Effector memory CD8-positive, alpha-beta T cell (primary cell): ENCODE results near the gene EFHD2.
"Not testable (repeated sequence)": the region's sequence is repeated elsewhere in the genome, so short reads cannot be mapped to it uniquely, and the experiment has no call there.

Experiments used
- ATAC-seq: fragments of 150-1000 bp; cut with Tn5 transposase; replicated peaks from 2 replicates; pipeline ENCODE4 v1.10.0; 2021; ENCODE audit warnings: mild to moderate bottlenecking, moderate library complexity
- DNase-seq, 3 experiments: peaks; one replicate each; pipeline ENCODE4 v3.0.0; 2021
- H3K27ac Mint-ChIP-seq, 2 donors: one replicate each; pipeline ENCODE4 v1.8.0; 2022; ENCODE audit warnings: mild to moderate bottlenecking in 2 of 2, mixed read lengths in 2 of 2, moderate library complexity in 2 of 2
- H3K27me3 Mint-ChIP-seq, 2 donors: one replicate each; pipeline ENCODE4 v1.8.0; 2022; ENCODE audit warnings: mixed read lengths in 2 of 2
- H3K36me3 Mint-ChIP-seq: one replicate; pipeline ENCODE4 v1.8.0; 2022; ENCODE audit warnings: mild to moderate bottlenecking, moderate library complexity, mixed read lengths; ENCODE audit not compliant: insufficient read depth
- H3K4me1 Mint-ChIP-seq, 2 donors: one replicate each; pipeline ENCODE4 v1.8.0; 2022; ENCODE audit warnings: low read depth in 2 of 2, mixed read lengths in 2 of 2
- H3K4me3 Mint-ChIP-seq, 2 donors: one replicate each; pipeline ENCODE4 v1.8.0; 2022; ENCODE audit warnings: mild to moderate bottlenecking in 2 of 2, mixed read lengths in 2 of 2, moderate library complexity in 2 of 2
- H3K9me3 Mint-ChIP-seq, 2 donors: one replicate each; pipeline ENCODE4 v1.8.0; 2022; ENCODE audit warnings: mixed read lengths in 2 of 2
- total RNA-seq, 9 experiments: gene quantifications; one replicate each; lab custom pipeline; 2026; lab: John Stamatoyannopoulos, UW

Gene EFHD2
- 58.6 to 251 (median 84.2) reads per million in 9 experiments for total RNA-seq

DNA sequence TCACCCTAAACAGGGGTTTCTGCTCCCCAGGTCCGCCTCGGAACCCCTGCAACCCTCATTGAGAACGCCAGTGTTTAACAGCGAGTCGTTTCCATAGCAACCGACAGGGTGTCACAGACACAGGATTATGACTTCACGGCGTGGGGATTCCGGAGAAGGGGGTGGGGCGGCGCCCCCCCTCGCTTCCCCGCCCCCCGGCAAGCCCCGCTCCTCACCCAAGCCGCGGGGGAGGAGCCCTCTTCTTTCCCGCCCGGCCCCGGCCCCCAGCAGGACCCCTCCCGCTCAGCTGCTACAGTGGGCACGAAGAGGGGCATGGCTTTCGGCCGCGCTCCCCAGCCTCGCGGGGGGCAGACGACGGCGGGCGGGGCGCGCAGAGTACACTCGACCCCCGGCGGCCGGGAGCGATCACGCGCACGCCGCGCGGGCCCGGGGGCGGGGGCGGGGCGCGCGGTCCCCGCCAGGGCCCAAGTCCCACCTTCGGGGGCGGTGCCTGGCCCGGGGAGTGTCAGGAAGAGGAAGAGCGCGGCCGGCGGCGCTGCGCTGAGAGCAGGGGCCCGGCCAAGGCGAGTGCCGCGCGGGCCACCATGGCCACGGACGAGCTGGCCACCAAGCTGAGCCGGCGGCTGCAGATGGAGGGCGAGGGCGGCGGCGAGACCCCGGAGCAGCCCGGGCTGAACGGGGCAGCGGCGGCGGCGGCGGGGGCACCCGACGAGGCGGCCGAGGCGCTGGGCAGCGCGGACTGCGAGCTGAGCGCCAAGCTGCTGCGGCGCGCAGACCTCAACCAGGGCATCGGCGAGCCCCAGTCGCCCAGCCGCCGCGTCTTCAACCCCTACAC is at the start of gene EFHD2:
Gene EFHD2, plus strand, starts transcription at position 501 of the 835 bp plus-strand sequence. Its CDS starts 84 bp downstream, at position 585.
- peak; percentile 63 for ATAC-seq
- Mint-ChIP-seq H3K27me3 (no peaks in the 10 kb centered on the region), H3K4me3 (peak within 1 kb of the TSS; percentile 99), H3K36me3 (peaks cover 61% of the 10 kb centered on the region), H3K4me1 (peaks cover 65 to 72% of the 10 kb centered on the region in 2 donors), H3K9me3 (no peaks in the 10 kb centered on the region), H3K27ac (peak within 1 kb of the TSS; percentile 99 to 100)
- peak; percentile 83 to 88 (median 86) for DNase-seq

DNA sequence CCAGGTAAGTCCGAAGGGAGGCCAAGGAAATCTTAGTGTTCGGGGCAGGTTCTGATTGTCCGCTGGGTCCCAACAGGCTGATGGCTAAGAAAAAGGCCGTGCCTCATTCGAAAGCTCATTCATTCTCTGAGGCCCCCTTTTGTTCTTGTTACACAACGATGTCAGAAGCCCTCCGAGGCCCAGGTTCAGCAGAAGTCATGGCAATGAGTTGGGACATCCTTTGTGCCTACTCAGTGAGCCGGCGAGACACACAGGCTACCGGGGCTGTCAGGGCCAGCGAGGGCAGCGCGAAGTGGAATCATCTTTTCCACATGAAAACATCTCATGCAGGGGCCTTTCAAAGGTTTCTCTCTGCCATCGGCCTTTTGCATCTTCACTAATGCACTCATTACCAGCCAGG is 49.0 kb upstream of the EFHD2 start:
- ATAC-seq: no peak
- Mint-ChIP-seq H3K9me3 (no peaks in the 10 kb centered on the region), H3K36me3 (no peaks in the 10 kb centered on the region), H3K27me3 (no peaks in the 10 kb centered on the region), H3K4me3 (no peak overlapping the region), H3K27ac (no peak overlapping the region), H3K4me1 (peaks cover 8 to 9% of the 10 kb centered on the region in 2 donors)
- no peak for DNase-seq

GRCh38 chr1:15362096-15362736 is 47.5 kb upstream of the EFHD2 start:
- ATAC-seq (no peak), DNase-seq (no peak)
- H3K4me3 Mint-ChIP-seq: no peak overlapping the region
- H3K36me3 Mint-ChIP-seq: no peaks in the 10 kb centered on the region
- peak overlapping the region; percentile 18 to 83 for H3K27ac Mint-ChIP-seq
- no peaks in the 10 kb centered on the region for H3K27me3 Mint-ChIP-seq
- H3K4me1 Mint-ChIP-seq: peaks cover 4 to 5% of the 10 kb centered on the region in 2 donors
- H3K9me3 Mint-ChIP-seq: no peaks in the 10 kb centered on the region

GRCh38 chr1:15362737-15363128 is 47.0 kb upstream of the EFHD2 start:
- Mint-ChIP-seq H3K27me3 (no peaks in the 10 kb centered on the region), H3K9me3 (no peaks in the 10 kb centered on the region), H3K4me1 (peaks cover 4 to 5% of the 10 kb centered on the region in 2 donors), H3K27ac (no peak overlapping the region), H3K36me3 (no peaks in the 10 kb centered on the region), H3K4me3 (no peak overlapping the region)
- DNase-seq (no peak), ATAC-seq (no peak)

DNA sequence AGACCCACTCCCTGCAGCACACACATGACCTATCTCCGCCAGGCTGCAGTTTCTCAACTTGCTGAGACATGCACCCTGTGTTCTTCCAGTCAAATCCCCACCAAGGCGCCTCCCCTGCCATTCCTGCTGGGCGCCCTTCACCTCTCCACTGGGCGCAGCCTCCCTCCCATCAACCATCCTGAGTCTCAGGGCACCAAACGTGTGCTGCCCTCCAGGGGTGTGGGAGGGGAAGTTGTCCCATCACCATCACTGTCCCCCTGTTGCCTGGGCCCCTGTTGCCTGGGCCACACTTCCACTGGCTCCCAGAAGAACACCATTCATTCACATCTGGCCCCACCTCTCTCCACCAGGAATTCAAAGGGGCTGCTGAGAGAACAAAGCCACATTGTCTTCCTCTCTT is 44.9 kb upstream of the EFHD2 start:
- Mint-ChIP-seq H3K36me3 (no peaks in the 10 kb centered on the region), H3K27ac (no peak overlapping the region), H3K27me3 (no peaks in the 10 kb centered on the region), H3K4me3 (no peak overlapping the region), H3K9me3 (no peaks in the 10 kb centered on the region), H3K4me1 (peaks cover 4 to 7% of the 10 kb centered on the region in 2 donors)
- no peak for DNase-seq
- ATAC-seq: peak; percentile 76

DNA sequence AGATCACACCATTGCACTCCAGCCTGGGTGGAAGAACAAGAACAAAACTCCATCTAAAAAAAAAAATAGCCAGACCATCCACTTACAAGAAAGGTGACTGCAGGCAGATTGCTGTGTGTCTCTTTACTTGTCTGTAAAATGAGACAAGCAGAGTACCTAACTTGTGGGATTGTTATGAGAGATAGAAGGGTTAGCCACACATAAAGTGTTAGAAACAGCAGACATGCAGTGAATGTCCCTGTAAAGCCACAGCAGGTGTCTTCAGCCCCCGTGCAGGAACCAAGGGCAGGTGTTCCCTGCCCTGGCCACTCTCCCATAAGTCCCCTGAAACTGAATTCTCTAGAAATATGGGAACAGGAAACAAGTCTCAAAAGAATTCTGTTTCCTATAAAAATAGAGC is 40.8 kb upstream of the EFHD2 start:
- ATAC-seq (no peak), DNase-seq (no peak)
- H3K9me3 Mint-ChIP-seq: no peaks in the 10 kb centered on the region

DNA sequence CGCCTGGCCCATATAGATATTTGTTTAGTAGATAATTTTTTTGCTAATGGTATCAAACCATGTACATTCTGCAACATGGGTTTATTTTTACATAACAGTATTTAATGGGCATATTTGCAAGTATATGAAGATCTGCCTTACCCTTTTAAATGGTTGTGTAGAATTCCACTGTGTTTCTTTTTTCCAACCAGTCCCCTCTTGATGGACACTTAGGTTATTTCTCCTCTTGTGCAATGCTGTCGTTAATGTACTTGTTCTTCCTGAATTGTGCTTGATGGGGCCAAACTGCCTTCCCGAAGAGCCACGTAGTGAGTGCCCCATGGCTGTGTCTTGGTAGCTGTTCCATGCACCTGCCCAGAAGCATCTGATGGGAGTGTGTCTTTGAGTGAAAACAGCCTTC is 39.4 kb upstream of the EFHD2 start:
- Mint-ChIP-seq H3K27ac (peak overlapping the region in 1 of 2 donors; percentile 17), H3K36me3 (peaks cover 3% of the 10 kb centered on the region), H3K4me1 (peaks cover 0 to 2% of the 10 kb centered on the region in 2 donors), H3K4me3 (no peak overlapping the region), H3K27me3 (peaks cover 0 to 7% of the 10 kb centered on the region in 2 donors), H3K9me3 (no peaks in the 10 kb centered on the region)
- DNase-seq (no peak), ATAC-seq (no peak)

More for the DNA sequence above, 40.8 kb upstream of the EFHD2 start:
- peaks cover 0 to 7% of the 10 kb centered on the region in 2 donors for H3K27me3 Mint-ChIP-seq
- H3K4me1 Mint-ChIP-seq: peaks cover 4 to 6% of the 10 kb centered on the region in 2 donors
- H3K27ac Mint-ChIP-seq: no peak overlapping the region
- H3K36me3 Mint-ChIP-seq: no peaks in the 10 kb centered on the region
- no peak overlapping the region for H3K4me3 Mint-ChIP-seq

GRCh38 chr1:15370781-15371520 is 38.7 kb upstream of the EFHD2 start:
- no peak for ATAC-seq
- no peak for DNase-seq
- no peak overlapping the region for H3K4me3 Mint-ChIP-seq
- H3K4me1 Mint-ChIP-seq: peaks cover 0 to 2% of the 10 kb centered on the region in 2 donors
- no peaks in the 10 kb centered on the region for H3K9me3 Mint-ChIP-seq
- H3K27ac Mint-ChIP-seq: peak overlapping the region in 1 of 2 donors; percentile 17
- peaks cover 0 to 7% of the 10 kb centered on the region in 2 donors for H3K27me3 Mint-ChIP-seq
- peaks cover 3% of the 10 kb centered on the region for H3K36me3 Mint-ChIP-seq

DNA sequence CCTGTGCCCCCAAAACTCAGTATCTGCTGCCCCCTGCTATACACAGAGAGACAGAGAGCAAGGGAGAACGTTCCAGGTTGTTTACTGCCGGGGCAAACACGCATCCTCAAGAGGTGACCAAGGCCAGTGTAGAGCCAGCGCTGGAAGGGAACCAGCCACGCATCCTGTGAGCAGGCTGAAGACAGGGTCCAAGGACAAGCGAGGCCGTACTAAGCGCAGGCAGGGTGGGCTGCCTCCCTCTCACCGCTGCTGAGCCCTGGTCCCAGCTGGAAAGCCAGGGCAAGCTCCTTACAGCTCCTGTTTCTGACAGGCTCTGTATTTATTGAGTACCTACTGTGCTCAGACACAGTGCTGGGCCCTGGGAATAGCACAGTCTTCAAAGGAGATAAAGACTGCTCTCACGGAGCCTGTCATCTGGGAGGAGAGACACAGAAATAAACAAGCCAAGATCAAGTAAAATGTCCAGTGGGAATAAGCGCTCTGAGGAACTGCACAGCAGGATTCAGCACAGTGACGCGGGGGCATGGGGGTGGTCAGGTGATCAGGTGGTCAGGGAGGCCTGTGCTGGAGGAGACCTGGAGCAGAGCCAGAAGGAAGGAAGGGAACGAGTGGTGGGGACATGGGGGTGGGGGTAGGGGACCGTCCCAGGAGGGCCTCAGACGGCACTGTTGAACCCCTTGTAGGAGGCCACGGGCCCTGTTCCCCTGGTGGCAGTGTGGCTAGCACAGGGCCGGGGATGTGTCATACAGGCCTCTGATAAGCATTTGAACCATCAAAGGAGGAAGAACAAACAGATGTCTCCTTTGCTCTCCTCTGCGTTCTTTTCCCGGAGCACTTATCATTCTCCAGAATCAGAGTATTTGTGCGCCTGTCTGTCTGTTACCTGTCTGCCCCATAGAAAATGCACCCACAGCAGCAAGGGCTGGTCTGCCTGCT is 37.8 kb upstream of the EFHD2 start:
- H3K36me3 Mint-ChIP-seq: peaks cover 3% of the 10 kb centered on the region
- H3K27ac Mint-ChIP-seq: no peak overlapping the region
- no peaks in the 10 kb centered on the region for H3K9me3 Mint-ChIP-seq
- ATAC-seq (no peak), DNase-seq (no peak)
- H3K27me3 Mint-ChIP-seq: peaks cover 0 to 7% of the 10 kb centered on the region in 2 donors
- H3K4me3 Mint-ChIP-seq: no peak overlapping the region
- H3K4me1 Mint-ChIP-seq: peaks cover 0 to 2% of the 10 kb centered on the region in 2 donors

DNA sequence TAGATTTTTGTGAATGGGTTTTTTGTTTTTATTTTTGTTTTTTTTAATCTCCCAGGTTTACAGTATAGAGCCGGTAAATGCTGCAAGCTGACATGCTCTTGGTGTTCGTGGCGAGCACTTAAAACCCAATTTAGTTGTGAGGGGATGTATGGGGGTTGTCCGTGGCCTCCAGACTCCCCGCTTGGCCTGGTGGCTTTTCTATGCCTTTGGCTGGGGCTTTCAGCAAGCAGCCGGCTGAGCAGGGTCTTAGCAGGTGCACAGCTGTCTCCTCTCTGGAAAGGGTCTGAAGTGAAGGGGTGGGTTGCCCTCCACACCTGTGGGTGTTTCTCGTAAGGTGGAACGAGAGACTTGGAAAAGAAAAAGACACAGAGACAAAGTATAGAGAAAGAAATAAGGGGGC is 31.0 kb upstream of the EFHD2 start:
- H3K9me3 Mint-ChIP-seq: no peaks in the 10 kb centered on the region
- ATAC-seq (no peak), DNase-seq (no peak)
- peaks cover 0 to 7% of the 10 kb centered on the region in 2 donors for H3K4me1 Mint-ChIP-seq
- no peaks in the 10 kb centered on the region for H3K27me3 Mint-ChIP-seq
- H3K36me3 Mint-ChIP-seq: peaks cover 5% of the 10 kb centered on the region
- no peak overlapping the region for H3K4me3 Mint-ChIP-seq
- H3K27ac Mint-ChIP-seq: no peak overlapping the region

DNA sequence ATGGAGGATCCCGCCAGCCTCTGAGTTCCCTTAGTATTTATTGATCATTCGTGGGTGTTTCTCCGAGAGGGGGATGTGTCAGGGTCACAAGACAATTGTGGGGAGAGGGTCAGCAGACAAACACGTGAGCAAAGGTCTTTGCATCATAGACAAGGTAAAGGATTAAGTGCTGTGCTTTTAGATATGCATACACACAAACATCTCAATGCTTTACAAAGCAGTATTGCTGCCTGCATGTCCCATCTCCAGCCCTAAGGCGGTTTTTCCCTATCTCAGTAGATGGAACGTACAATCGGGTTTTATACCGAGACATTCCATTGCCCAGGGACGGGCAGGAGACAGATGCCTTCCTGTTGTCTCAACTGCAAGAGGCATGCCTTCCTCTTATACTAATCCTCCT is 30.5 kb upstream of the EFHD2 start:
- not testable (repeated sequence) for H3K27ac Mint-ChIP-seq, H3K9me3 Mint-ChIP-seq, ATAC-seq, H3K36me3 Mint-ChIP-seq, H3K27me3 Mint-ChIP-seq, H3K4me1 Mint-ChIP-seq, DNase-seq, H3K4me3 Mint-ChIP-seq

GRCh38 chr1:15380601-15381508 is 28.8 kb upstream of the EFHD2 start:
- Mint-ChIP-seq H3K27me3 (no peaks in the 10 kb centered on the region), H3K4me1 (peaks cover 6 to 7% of the 10 kb centered on the region in 2 donors), H3K9me3 (no peaks in the 10 kb centered on the region), H3K4me3 (no peak overlapping the region), H3K27ac (no peak overlapping the region), H3K36me3 (peaks cover 2% of the 10 kb centered on the region)
- ATAC-seq (no peak), DNase-seq (no peak)
